H1 (cell line): Measurements from ENCODE around the gene MRAP2.

Source experiments
- CEBPB ChIP-seq: IDR thresholded peaks from 2 replicates; pipeline ENCODE4 v1.6.1; 2012; ENCODE audit warnings: low read depth, low read length
- GABPA ChIP-seq: IDR thresholded peaks from 2 replicates; pipeline ENCODE4 v1.6.1; 2011; ENCODE audit warnings: mild to moderate bottlenecking, low read length, moderate library complexity, borderline replicate concordance; ENCODE audit not compliant: insufficient read depth
- JUN ChIP-seq: IDR thresholded peaks from 2 replicates; pipeline ENCODE4 v1.6.1; 2011; ENCODE audit warnings: low read depth, mild to moderate bottlenecking, improper control_type of control experiment, low read length
- POLR2A ChIP-seq, 2 experiments: IDR thresholded peaks; 1 replicate in 1 of 2; 2 replicates in 1 of 2; pipeline ENCODE4 v1.6.1; 2011; ENCODE audit warnings: low read depth in 2 of 2, low read length in 2 of 2, mild to moderate bottlenecking in 2 of 2; ENCODE audit errors: control extremely low read depth in 1 of 2
- POLR2AphosphoS5 ChIP-seq: IDR thresholded peaks from 2 replicates; pipeline ENCODE4 v1.6.1; 2011; ENCODE audit warnings: low read depth, low read length
- RAD21 ChIP-seq, 2 experiments: IDR thresholded peaks in 1 of 2; conservative IDR thresholded peaks in 1 of 2; 2 replicates each; pipeline ENCODE4 v1.6.1; 2011; ENCODE audit warnings: low read depth in 2 of 2, low read length in 2 of 2, improper control_type of control experiment in 1 of 2, inconsistent platforms in 1 of 2, mild to moderate bottlenecking in 1 of 2, moderate library complexity in 1 of 2
- SP1 ChIP-seq: IDR thresholded peaks from 2 replicates; pipeline ENCODE4 v1.6.1; 2011; ENCODE audit warnings: low read depth, low read length
- SRF ChIP-seq: IDR thresholded peaks from 2 replicates; pipeline ENCODE4 v1.6.1; 2011; ENCODE audit warnings: mild to moderate bottlenecking, low read depth, low read length, moderate library complexity
- TCF12 ChIP-seq: IDR thresholded peaks from 2 replicates; pipeline ENCODE4 v1.6.1; 2011; ENCODE audit warnings: low read depth, mild to moderate bottlenecking, low read length
- USF2 ChIP-seq: IDR thresholded peaks from 2 replicates; pipeline ENCODE4 v1.6.1; 2011; ENCODE audit warnings: low read length, improper control_type of control experiment
- TF ChIP-seq, protein P1 (sequence below), 3 experiments: IDR thresholded peaks; 1 replicate in 2 of 3; 2 replicates in 1 of 3; pipeline versions ENCODE4 v1.5.1 to v1.6.1; 2011; ENCODE audit warnings: low read length in 3 of 3, mild to moderate bottlenecking in 3 of 3, inconsistent platforms in 2 of 3, low read depth in 1 of 3, moderate library complexity in 1 of 3; ENCODE audit not compliant: insufficient read depth in 1 of 3; ENCODE audit errors: control extremely low read depth in 1 of 3
- TF ChIP-seq, protein P2 (sequence below): IDR thresholded peaks from 2 replicates; pipeline ENCODE4 v1.6.1; 2012; ENCODE audit warnings: inconsistent platforms

DNA sequence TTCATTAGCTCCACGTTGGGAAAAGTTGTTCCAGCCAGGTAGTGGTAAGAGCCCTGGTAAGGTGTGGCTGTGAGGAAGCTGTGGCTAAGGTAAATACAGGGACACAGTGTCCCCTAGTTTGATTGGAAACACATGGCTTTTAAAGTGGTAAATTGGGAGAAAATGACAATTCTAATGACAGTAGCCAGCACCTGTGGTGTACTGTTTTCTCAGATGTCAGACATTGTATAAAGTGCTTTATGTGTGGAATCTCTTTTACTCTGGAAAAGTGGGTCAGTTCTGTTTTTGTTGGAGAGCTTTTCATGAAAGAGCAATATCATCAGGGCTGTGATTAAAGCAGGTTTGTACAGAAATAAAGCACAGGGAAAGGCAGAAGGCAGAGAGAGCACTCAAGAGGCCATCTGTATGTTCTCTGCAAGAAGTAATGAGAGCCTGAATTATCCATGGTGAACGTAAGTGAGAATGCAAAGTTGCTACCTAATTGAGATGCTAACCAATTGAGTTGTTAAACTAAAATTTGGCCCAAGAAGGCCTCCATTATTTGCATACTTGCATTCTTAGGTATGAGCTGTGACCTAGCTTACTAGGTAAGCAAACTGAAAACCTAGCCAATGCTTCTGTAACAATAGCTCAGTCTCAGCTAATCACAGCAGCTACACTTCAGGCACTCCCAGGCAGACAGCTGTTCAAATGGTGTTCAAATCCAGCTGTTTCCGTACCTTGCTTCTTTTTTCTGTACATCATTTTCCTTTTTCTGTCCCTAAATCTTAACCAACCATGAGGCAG lies 28.2 kb downstream of the MRAP2 start:
- TF ChIP-seq, protein P1, sequence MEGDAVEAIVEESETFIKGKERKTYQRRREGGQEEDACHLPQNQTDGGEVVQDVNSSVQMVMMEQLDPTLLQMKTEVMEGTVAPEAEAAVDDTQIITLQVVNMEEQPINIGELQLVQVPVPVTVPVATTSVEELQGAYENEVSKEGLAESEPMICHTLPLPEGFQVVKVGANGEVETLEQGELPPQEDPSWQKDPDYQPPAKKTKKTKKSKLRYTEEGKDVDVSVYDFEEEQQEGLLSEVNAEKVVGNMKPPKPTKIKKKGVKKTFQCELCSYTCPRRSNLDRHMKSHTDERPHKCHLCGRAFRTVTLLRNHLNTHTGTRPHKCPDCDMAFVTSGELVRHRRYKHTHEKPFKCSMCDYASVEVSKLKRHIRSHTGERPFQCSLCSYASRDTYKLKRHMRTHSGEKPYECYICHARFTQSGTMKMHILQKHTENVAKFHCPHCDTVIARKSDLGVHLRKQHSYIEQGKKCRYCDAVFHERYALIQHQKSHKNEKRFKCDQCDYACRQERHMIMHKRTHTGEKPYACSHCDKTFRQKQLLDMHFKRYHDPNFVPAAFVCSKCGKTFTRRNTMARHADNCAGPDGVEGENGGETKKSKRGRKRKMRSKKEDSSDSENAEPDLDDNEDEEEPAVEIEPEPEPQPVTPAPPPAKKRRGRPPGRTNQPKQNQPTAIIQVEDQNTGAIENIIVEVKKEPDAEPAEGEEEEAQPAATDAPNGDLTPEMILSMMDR (IDR thresholded peaks at IDR 0.05; ENCODE audit: control extremely low read depth in 1 of 3, insufficient read depth in 1 of 3, low read depth in 1 of 3, low read length in 3 of 3) = no peak
- no peak for TF ChIP-seq JUN
- no peak for TF ChIP-seq SRF
- TF ChIP-seq POLR2AphosphoS5 = no peak
- no peak for TF ChIP-seq TCF12
- no peak for TF ChIP-seq GABPA
- no peak for TF ChIP-seq SP1
- no peak for TF ChIP-seq POLR2A (IDR thresholded peaks at IDR 0.05; ENCODE audit: control extremely low read depth in 1 of 2, low read depth in 2 of 2, low read length in 2 of 2)
- TF ChIP-seq RAD21 (IDR thresholded peaks at IDR 0.05 in 1 of 2, conservative IDR thresholded peaks at IDR 0.05 in 1 of 2; ENCODE audit: low read depth in 2 of 2, low read length in 2 of 2) = no peak
- TF ChIP-seq, protein P2, sequence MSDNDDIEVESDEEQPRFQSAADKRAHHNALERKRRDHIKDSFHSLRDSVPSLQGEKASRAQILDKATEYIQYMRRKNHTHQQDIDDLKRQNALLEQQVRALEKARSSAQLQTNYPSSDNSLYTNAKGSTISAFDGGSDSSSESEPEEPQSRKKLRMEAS = no peak
- no peak for TF ChIP-seq USF2
- TF ChIP-seq CEBPB = no peak
